NOMO-1 (cell line): ENCODE measurements around the gene LBX2.
"Not testable (repeated sequence)": the region's sequence is repeated elsewhere in the genome, so short reads cannot be mapped to it uniquely, and the experiment has no call there.

Source experiments
- DNase-seq, 2 experiments: peaks; one replicate each; lab custom pipeline; 2025; ENCODE audit not compliant: unreplicated experiment in 2 of 2; lab: John Stamatoyannopoulos, UW

The LBX2 gene

DNA sequence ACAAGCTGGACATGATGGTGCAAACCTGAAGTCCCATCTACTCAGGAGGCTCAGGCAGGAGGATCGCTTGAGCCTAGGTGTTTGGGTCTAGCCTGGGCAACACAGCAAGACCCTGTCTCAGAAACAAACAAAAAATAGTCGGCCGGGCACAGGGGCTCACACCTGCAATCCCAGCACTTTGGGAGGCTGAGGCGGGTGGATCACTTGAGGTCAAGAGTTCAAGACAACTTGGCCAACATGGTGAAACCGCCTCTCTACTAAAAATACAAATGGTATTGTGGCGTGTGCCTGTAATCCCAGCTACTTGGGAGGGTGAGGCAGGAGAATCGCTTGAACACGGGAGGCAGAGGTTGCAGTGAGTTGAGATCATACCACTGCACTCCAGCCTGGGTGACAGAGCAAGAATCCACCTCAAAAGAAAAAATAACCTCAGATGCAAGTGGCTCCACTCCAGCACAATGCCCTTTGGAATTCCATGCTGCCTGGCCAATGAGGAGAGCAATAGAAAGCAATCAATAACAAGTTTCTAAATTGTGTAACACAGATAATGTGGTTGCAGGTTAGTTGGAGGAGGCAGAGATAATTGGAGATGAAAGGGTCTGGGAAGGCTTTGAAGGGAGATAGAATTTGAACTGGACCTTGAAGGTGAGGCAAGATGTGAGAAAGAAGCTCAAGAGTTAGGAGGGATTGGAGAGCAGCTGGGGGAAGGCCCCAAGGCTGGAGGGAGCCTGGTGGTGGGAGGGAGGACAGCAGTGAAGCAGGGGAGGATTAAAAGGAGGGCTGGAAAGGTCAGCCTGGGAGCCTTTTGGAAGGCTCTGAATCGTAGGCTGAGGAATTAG lies 10.5 kb downstream of the LBX2 start:
- no peak for DNase-seq

DNA sequence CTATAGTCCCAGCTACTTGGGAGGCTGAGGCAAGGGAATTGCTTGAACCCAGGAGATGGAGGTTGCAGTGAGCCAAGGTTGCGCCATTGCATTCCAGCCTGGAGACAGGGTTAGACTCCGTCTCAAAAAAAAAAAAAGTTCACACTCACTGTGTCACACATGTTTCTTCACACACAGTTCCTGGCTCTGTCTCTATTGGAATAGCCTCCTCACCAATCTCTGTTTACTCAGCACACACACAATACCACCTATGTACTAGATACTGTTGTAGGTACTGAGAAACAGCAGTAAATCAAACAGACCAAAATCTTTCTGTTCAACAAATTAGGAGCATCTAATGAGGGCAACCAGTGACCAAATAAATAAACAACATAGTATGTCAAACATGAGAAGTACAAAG lies 13.3 kb downstream of the LBX2 start:
- DNase-seq = no peak

DNA sequence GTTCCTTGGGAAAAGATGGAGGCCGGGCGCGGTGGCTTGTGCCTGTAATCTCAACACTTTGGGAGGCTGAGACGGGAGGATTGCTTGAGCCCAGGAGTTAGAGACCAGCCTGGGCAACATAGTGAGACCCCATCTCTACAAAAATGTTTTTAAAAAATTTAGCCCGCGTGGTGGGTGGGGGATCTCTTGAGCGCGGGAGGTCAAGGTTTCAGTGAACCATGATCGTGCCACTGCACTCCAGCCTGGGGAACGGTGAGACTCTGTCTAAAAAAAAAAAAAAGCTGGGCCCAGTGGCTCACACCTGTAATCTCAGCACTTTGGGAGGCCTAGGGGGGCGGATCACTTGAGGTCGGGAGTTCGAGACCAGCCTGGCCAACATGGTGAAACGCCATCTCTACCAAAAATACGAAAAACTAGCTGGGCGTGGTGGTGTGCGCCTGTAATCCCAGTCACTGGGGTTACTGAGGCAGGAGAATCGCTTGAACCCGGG lies 15.7 kb downstream of the LBX2 start:
- DNase-seq = not testable (repeated sequence)

DNA sequence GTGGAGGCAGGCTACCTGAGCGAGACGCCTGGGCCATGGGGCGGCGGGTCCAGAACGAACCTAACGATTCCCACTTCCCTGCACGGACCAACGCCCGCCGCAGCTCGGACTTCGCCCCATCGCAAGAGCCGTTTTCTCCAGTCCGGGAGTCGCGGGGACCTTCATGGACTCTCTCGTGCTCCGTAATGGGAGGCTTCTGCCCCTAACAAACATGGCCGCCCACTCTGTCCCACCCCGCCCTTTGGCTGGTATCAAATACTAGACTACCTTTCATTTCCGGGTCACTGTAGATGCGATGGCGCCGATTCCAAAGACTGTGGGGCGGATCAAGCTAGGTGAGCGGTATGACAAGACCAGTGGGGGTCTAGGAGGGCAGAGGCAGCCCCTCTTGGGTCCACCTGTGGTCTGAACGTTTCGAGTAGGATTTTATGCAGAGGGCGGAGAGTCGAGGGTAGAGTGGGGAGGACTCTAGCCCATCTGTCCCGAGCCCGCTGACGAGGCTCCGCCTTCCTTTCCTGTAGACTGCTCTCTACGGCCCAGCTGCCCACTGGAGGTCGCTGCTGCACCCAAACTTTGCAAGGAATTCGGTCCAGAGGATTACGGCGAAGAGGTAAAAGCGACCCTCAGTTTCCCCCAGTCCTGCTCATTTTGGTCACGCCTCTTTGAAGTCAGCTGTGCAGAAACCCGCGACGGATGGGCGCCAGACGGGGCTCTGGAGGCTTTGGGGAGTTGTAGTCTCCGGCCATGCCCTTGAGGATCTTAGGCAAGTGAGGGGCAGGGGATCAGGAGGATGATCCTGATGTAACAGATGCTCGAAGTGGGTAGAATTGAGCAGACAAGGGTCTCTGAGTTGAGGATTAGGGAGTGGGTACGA lies 16.4 kb downstream of the LBX2 start, which contains the start of the genes CCDC142 and TTC31:
Gene CCDC142, minus strand, starts transcription at position 198 of the 874 bp plus-strand sequence. Its CDS starts 161 bp downstream, at position 37.
Gene TTC31, plus strand, starts transcription at position 281 of the 874 bp plus-strand sequence. Its CDS starts 15 bp downstream, at position 296.
- peak; percentile 94 to 97 for DNase-seq

DNA sequence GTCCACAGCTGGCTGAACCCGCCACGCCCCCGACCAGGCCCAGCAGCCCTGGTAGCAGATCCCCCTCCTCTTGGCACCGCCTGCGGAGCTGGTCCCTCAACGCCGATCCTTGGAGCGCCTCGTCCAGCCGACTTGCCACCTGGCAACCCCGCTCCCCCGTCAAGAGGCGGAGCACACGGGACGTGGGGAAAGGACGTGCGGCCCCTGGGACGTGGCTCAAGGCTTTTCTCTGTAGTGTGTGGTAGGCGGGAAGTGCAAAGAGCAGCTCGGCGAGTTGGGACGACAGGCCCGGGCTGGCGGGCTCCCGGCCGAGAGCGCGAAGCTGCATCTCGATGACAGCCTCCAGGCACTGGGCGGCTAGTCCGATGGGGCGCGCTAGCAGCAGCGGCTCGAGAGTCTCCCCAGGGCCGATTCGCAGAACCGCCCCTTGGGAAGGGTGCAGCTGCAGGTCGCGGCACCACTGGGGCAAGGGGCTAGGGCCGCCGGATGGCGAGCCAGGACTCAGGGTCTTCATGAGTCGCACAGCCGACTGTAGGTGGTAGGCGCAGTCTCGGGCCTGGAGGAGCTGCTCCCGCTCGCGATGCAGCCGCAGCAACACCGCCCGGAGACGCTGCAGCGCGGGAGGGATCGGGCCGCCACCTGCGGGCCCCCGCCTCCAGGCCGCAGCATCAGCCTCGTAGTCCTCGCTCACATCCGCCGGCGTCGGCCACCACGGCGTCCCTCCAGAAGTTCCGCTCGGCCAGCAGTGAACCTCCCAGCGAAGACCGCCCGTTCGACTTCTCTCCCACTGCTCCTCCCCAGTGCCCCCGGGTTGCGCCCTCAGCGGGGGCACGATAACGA lies 17.2 kb downstream of the LBX2 start:
- DNase-seq = peak; percentile 67 to 75

DNA sequence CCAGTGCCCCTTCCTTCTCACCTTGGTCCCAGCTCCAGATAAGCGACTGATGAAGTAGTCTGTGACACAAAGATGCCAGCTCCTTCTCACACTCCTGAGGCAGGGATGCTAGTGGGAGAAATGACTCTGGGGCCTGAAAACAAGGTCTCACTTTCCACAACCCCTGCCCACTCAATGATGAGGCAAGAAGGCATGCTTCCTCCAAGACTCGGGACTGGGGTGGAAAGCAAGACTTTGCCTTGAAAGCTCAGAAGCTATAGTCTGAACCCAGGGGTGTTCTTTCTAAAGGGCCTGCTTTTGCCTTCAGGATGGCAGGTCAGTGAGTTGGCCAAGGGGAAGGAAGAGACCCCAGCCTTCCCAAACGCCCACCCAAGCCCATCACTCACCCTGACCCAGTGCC lies 18.0 kb downstream of the LBX2 start:
- DNase-seq = no peak

DNA sequence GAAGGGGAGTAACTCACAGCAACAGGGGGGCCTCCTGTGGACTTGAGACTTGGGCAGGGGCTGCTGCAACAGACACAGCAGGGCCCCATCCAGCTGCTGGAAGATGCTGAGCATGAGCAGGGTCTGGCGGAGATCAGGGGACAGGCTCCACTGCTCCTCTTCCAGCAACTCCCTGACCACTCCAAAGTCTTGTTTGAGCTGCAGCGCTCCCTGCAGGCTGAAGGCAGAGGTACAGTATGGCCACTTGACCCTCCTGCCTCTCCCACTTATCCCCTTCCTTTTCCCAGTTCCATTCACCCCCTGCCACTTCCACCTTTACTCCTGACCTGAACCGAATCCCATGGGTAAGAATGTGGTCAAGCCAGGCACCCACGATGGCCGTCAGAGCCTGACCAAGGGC lies 24.5 kb downstream of the LBX2 start:
- no peak for DNase-seq

DNA sequence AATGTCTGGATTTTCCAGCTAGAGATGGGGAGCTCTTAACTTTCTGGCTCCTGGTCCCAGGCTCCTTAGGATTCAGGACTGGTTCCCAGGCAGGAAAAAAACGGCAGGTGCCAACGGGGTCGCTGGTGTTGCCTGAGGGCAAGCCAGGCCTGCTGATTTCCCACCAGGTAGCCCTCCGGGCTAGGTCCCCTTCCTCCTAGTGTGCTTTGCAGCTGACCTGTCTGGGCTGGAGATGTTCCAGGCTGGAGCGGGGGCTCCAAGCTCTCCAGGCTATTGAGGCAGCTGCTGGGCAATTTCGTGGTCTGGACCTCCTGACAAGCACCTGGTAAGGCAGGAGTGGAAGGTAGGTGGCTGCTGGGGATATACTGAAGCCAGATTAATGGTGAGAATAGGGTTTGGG lies 24.9 kb downstream of the LBX2 start:
- no peak for DNase-seq

DNA sequence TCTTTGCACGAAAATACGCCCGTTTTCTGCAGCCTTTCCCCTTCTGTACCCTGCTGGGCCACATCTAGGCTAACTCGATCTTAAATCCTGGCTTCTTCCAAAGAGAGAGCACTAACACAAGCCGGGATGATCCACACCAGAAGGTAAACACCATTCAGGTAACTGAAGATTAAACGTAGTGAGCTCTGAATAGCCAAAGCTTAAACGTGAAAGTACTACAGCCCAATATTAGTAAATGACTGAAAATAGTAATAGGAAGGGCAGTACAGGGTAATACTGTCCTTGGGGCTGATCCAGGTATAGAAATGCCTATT lies 26.5 kb downstream of the LBX2 start:
- no peak for DNase-seq

DNA sequence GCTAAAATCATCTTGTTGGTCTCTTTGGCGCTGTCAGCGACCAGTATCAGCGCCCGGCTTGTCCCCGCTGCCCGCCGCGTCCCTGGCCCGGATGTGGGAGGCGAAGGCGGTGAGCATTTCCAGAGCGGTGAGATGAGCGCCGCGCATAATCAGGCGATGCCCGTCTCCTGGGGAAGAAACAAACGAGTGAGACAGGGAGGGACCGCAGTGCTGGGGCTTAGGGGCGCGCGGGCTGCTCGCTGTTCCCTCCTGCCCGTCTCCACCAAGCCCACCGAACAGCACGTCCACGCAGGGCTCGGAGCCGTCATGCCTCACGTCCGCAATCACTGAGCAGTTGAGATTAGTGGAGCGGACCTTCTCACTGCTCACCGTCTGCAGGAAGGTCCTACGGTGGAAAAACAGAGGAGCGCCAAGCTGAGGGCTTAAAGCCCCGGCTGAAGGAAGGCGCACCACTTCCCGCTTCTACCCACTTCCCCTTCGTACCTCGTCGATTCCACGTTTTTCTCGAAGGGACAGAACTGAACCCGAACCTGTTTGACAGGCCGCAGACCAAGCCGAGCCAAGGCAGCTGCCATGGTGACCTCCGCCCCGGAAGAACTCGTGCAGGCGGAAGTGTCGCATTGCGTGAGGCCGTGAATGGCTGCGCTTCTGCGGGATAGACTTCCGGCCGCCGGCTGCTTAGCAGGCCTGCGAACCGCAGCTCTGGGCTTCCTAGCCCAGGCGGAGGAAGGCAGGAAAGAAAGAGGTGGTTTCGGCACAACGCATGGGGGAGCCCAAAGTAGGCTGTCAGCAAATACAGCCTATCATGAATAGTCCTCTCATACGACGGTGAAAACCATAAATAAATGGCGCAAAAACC lies 27.1 kb downstream of the LBX2 start, which contains the start of gene MRPL53:
Gene MRPL53, minus strand, starts transcription at position 595 of the 859 bp plus-strand sequence. Its CDS starts 20 bp downstream, at position 575.
- peak; percentile 90 to 93 for DNase-seq

DNA sequence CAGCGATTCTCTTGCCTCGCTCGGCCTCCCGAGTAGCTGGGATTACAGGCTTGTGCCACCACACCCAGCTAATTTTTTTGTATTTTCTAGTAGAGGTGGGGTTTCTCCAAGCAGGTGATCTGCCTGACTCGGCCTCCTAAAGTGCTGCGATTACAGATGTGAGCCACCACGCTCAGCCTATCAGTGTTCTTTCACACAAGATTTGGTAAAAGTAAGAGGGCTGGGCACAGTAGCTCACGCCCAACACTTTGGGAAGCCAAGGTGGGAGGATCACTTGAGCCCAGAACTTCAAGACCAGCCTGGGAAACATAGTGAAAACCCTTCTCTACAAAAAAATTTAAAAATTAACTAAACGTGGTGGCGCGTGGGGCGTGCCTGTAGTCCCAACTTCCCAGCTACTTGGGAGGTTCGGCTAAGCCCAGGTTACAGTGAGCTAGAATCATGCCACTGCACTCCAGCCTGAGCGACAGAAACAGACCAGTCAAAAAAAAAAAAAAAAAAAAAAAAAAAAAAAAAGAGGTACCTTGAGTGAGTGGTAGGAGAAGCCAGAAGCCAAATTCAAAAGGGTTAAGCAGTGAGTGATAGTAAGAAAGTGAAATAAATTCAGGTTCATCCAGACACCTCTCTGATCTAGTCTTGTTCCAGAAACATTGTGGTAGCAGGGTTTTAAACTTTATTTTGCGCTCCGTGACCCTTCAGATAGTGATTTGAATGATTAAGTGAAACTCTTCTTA lies 27.9 kb downstream of the LBX2 start:
- peak in 1 of 2 experiments; percentile 19 for DNase-seq

DNA sequence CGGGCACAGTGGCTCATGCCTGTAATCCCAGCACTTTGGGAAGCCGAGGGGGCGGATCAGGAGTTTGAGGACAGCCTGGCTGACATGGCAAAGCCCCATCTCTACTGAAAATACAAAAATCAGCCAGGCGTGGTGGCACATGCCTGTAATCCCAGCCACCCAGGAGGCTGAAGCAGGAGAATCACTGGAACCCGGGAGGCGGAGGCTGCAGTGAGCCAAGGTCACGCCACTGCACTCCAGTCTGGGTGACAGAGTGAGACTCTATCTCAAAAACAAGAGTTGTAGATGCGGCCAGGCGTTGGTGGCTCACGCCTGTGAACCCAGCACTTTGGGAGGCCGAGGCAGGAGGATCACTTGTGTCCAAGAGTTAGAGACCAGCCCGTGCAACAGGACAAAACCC lies 28.7 kb downstream of the LBX2 start:
- DNase-seq = not testable (repeated sequence)

DNA sequence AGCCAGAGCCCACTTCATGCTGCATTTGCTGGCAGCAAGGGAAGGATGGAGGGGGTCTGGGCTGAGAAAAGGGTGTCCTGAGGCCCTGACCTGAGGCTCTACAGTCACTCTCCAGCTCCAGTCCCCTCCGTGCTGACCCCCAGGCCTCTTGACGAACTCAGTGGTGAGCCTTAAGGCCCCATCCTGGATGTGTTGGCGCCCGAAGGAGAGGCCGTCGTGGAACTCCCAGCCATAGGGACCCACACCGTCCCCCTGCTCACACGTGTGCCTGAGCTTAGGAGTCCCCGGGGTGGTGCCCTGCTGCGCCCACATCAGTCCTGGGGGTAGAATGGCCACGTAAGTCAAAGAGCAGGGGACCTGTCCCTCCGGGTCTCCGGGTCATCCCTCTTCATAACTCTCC lies 35.0 kb downstream of the LBX2 start:
- no peak for DNase-seq

DNA sequence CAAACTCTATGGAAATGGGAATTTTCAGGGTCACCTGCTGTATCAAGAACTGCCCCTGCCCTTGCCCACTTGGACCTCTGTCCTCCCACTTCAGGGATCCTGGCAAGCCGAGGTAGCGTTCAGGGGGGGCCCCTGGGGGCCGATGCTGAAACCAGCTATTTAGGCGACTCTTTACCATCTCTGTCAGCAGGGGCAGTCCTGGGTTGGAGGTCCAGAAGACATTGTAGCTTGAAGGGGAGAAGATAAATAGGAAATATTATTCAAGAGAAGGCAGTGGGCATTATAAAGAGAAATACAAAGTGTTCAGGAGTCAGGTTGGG lies 36.7 kb downstream of the LBX2 start:
- no peak for DNase-seq

DNA sequence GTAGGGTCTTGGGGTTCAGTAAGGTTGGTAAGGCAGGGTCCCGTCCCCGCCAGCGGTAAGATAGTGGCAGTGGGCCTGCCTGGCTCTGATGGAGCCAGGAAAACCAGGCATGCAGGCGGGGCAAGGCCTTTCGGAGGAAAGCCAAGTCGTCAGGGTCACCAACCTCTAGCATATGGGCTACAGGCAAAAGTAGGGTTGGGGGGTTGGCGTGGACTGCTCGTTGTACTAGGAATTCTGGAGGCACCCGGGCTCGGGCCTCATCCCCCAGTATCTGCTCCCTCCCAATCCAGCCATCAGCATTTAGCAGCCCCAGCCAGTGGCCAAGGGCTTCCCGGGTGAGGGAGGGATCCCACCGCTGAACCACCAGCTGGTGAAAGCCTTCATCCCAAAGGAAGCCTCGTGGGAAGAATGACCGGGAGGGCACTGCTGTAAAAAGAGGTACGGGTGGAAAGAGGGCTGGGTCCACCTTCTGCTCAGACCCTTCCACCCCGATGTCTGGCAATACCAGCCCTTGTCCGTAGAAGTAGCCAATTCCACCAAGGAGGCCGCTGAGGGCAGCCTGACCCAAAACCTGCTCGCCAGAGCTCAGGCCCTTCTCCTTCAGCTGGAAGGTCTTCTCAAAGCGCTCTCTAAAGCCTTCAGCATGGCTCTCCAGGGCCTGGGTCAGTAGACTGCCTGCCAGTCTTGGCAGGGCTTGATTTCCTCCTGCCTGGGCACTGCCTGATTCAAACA lies 37.2 kb downstream of the LBX2 start:
- no peak for DNase-seq

DNA sequence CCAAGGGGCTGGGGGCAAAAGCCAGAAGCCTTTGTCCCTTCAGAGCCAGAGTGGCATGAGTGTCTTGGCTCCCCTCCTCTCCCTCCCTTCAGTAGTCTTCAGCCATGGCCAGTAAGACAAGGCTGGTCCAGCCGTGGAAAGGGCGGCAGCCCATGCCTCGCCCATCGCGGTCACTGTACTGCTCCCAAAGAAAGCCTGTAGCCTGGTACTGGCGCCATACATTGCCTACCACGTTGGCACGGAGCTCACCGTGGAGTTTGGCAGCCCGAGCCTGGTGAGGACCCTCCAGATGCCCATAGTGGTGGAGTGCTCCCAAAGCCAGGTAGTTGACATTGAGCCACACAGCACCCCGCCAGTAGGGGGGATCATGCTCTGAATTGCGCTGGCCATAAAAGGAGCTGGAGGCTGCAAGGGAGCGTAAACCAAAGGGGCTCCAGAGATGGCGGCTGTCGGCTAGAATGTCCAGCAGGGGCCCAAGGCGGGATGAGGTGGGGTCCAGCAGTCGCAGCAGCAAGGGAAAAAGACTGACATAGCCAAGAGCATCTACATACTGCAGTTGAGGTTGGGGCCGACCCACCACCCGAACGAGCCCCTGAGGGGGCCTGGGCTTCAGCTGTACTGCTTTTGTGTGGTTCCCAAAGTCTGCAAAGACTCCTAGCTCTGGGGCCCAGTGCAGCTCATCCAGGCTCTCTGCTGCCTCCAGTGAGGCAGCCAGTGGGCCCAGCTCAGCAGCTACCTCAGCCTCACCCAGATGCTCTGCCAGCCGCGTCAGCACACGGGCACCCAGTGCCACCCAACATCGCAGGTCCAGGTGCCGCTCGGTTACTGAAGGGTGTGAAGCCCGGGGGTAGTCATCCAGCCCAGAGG lies 38.0 kb downstream of the LBX2 start:
- DNase-seq = no peak

DNA sequence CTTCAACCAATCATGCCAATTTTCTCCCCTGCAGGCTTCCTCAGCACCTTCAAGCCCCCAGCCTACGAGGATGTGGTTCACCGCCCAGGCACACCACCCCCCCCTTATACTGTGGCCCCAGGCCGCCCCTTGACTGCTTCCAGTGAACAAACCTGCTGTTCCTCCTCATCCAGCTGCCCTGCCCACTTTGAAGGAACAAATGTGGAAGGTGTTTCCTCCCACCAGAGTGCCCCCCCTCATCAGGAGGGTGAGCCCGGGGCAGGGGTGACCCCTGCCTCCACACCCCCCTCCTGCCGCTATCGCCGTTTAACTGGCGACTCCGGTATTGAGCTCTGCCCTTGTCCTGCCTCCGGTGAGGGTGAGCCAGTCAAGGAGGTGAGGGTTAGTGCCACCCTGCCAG lies 39.2 kb downstream of the LBX2 start:
- not testable (repeated sequence) for DNase-seq
